Aorta (tissue), 5 donors: ENCODE measurements around the gene APH1B. TPM values are rescaled to one million over a fixed set of nuclear protein-coding genes. Genes with fewer than 3 reads are reported as not detected.

Experiments used
- ATAC-seq: fragments of 200-7000 bp; cut with Tn5 transposase; one replicate; pipeline ENCODE4 v1.9.1; 2022; ENCODE audit warnings: moderate library complexity; ENCODE audit not compliant: low FRiP score
- DNase-seq, 2 donors: peaks; one replicate each; pipeline ENCODE4 v3.0.0-alpha.2; 2020
- H3K27ac ChIP-seq, 2 donors: one replicate each; pipeline ENCODE4 v1.5.1; 2013; ENCODE audit warnings: low read length in 2 of 2, mild to moderate bottlenecking in 2 of 2, moderate library complexity in 2 of 2, control low read depth in 1 of 2, inconsistent platforms in 1 of 2, low read depth in 1 of 2
- H3K27me3 ChIP-seq, 2 donors: one replicate each; pipeline ENCODE4 v1.6.1; 2013; ENCODE audit warnings: control low read depth in 1 of 2, low read length in 1 of 2, mild to moderate bottlenecking in 1 of 2, moderate library complexity in 1 of 2; ENCODE audit not compliant: insufficient read depth in 2 of 2, control insufficient read depth in 1 of 2
- H3K36me3 ChIP-seq, 2 donors: one replicate each; pipeline ENCODE4 v1.6.1; 2013; ENCODE audit warnings: control low read depth in 1 of 2, low read length in 1 of 2, mild to moderate bottlenecking in 1 of 2; ENCODE audit not compliant: insufficient read depth in 2 of 2, control insufficient read depth in 1 of 2
- H3K4me1 ChIP-seq, 2 donors: one replicate each; pipeline ENCODE4 v1.6.1; 2013; ENCODE audit warnings: low read length in 2 of 2, control low read depth in 1 of 2, mild to moderate bottlenecking in 1 of 2, moderate library complexity in 1 of 2; ENCODE audit not compliant: insufficient read depth in 2 of 2, control insufficient read depth in 1 of 2
- H3K4me3 ChIP-seq, 2 donors: one replicate each; pipeline ENCODE4 v1.5.1; 2013; ENCODE audit warnings: low read length in 2 of 2, control low read depth in 1 of 2, mild to moderate bottlenecking in 1 of 2
- H3K9me3 ChIP-seq: one replicate; pipeline ENCODE4 v1.6.1; 2013; ENCODE audit warnings: mild to moderate bottlenecking, low read length; ENCODE audit not compliant: control insufficient read depth
- WGBS, 2 donors: extraction: QIAGEN DNeasy Blood & Tissue Kit; methylation state at CpG; one replicate each; pipeline ENCODE4 v1.1.7; 2013; 5-methylcytosine and 5-hydroxymethylcytosine counted together
- intact Hi-C, 2 donors: fragments of 100-400 bp; cut with DNase I; formaldehyde crosslinking; loops; one replicate each; pipeline versions ENCODE4 v1.14.2 to v1.15.0; 2022
- polyA plus RNA-seq, 2 donors: library from polyadenylated mRNA; stranded (reverse); fragments of 200-250 nt; gene quantifications; one replicate each; pipeline ENCODE4 v1.2.3, GENCODE V29; 2013
- total RNA-seq, 2 donors: library from RNA; stranded (reverse); fragmentation: NEBNext Ultra II Directional; extraction: Animal tissue kit (Norgen Biotek cat#: 25700); gene quantifications; one replicate each; pipeline ENCODE4 v1.2.1, GENCODE V29; 2021
- donor health status: healthy with polysubstance abuse.
- donor health status: Bipolar disorder and iron deficiency.
- donor health status: DM: no; HTN: no; CAD: no.
- donor health status: DM: no; HTN: no; CAD: no.
- donor health status: DM: yes; HTN: yes; CAD: no.

APH1B gene
- total and polyA plus RNA-seq, 4 donors: 3.0 to 28.4 (median 18.8) TPM

DNA sequence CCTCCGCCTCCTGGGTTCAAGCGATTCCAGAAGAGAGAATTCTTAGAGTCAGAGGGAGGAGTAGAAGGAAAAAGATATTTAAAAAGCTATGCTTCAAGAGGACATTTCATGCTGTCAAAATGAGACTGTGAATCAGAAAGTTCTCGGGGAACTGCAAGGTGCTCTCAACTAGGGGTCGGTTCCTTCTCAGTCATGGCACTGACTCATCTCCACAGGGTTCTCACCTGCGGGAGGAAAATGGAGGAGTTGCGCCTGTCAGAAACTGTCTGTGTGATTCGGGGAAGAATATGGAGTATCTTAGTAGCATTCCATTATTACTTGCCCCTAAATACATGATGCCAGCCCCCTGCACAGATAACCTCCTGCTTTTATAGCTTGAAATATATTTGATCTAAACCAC lies 47.4 kb downstream of the APH1B start:
- Histone ChIP-seq H3K4me1 (no peaks in the 10 kb centered on the region), H3K27ac (no peak overlapping the region), H3K9me3 (no peaks in the 10 kb centered on the region), H3K36me3 (no peaks in the 10 kb centered on the region), H3K27me3 (peaks cover 0 to 1% of the 10 kb centered on the region in 2 donors), H3K4me3 (no peak overlapping the region)
- ATAC-seq: no peak
- 93 to 94% methylated on average over 7 of the region's 7 CpGs for WGBS, 2 donors
- no peak for DNase-seq
- intact Hi-C loops: no loop called here

DNA sequence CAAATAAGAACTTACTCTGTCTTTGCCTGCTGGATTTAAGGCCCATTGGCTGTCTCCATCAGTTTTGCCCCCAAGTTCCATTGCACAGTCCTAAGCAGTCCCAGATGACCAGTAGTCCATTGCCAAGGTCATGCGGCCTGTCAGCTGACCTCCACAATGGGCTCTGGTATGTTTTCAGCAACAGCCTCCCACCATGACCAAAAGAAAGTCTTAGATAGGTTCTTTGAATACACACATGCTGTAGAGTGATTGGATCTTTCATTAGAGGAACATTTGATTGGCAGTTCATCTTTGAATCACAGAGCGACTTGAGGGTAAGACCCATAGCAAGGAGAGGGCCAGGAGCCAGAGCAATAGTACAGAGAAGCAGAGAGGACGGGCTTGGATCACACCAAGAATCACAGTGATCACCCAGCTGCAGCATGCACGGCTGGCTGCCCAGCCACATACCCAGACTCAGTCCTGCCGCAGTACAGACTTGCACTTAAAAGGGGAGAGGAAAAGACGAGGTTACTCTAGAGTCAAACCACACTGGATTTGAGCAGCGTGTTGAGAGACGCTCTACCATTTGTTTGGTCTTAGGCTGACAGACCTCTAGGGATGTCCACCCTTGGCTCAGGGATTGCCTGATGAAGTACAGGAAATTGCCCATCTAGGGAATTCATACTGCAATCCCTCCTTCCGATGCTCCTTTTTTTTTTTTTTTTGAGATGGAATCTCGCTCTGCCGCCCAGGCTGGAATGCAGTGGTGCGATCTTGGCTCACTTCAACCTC lies 50.4 kb downstream of the APH1B start:
- intact Hi-C loops: no loop called here
- Histone ChIP-seq H3K4me3 (no peak overlapping the region), H3K4me1 (no peaks in the 10 kb centered on the region), H3K27ac (no peak overlapping the region), H3K9me3 (no peaks in the 10 kb centered on the region), H3K36me3 (no peaks in the 10 kb centered on the region), H3K27me3 (no peaks in the 10 kb centered on the region)
- peak; percentile 21 for ATAC-seq
- no peak for DNase-seq
- 69 to 78% methylated on average over 12 of the region's 12 CpGs for WGBS, 2 donors

DNA sequence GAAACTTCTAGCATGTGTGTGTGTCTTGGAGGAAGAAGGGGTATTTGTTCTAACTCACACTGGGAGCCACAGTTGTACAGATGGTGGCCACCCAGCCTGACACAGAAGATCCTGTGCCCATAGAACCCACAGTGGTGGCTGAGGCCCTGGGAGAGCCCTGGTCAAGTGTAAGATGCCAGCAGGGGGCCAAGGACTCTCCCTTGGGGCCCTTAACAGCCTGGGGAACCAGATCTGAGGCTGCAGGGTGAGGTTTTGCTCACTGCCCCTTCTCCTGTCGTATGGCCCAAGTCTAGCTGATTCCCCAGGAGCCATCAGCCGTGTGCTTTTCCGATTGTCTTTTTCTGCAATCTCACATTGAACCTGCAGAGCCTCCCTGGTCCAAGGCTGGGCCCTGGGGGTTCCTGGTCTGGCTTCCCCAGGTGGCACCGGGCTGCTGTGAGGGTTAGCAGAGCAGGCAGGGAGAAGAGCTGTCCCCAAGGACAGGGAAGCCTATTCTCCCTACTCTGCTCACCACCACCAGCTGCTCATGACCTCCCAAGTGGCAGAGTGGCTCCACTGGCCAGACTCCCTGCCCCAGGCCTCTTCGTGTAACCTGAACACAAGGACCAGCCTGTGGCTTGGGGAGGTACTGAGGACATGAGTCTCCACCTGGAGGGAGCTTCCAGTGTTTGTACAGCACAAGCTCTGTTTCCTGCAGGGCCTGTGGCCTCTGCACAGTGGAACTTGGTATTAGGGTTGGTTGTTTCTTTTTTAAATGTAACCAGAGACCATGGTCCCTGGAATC lies 52.4 kb downstream of the APH1B start:
- intact Hi-C loops: no loop called here
- DNase-seq (no peak), ATAC-seq (no peak)
- Histone ChIP-seq H3K36me3 (no peaks in the 10 kb centered on the region), H3K4me1 (no peaks in the 10 kb centered on the region), H3K9me3 (no peaks in the 10 kb centered on the region), H3K27me3 (no peaks in the 10 kb centered on the region), H3K4me3 (no peak overlapping the region), H3K27ac (no peak overlapping the region)
- whole genome bisulfite sequencing, 2 donors: 96% methylated on average over 5 of the region's 5 CpGs

DNA sequence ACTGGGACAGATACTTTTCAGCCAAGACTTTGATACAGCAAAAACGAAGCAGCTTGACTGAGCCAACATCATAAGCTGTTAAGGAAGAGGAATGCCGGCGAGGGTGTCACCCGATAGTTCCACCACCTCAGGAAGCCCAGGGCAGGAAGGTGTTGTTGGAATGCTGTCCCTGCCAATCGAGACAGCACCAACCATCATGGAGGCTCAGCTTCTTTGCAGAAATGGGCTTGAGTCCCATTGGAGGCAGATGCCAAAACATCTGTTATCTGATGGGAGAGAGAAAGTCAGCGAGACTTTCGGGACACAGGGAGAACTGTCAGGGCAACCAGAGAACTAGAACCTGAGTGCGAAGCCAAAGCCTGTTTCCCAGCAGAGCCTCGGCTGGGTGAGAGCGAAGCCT lies 53.5 kb downstream of the APH1B start:
- Histone ChIP-seq H3K4me3 (no peak overlapping the region), H3K9me3 (no peaks in the 10 kb centered on the region), H3K4me1 (no peaks in the 10 kb centered on the region), H3K27me3 (no peaks in the 10 kb centered on the region), H3K36me3 (no peaks in the 10 kb centered on the region), H3K27ac (no peak overlapping the region)
- no peak for DNase-seq
- ATAC-seq: no peak
- WGBS, 2 donors: 63 to 67% methylated on average over 10 of the region's 10 CpGs
- intact Hi-C loops: no loop called here

DNA sequence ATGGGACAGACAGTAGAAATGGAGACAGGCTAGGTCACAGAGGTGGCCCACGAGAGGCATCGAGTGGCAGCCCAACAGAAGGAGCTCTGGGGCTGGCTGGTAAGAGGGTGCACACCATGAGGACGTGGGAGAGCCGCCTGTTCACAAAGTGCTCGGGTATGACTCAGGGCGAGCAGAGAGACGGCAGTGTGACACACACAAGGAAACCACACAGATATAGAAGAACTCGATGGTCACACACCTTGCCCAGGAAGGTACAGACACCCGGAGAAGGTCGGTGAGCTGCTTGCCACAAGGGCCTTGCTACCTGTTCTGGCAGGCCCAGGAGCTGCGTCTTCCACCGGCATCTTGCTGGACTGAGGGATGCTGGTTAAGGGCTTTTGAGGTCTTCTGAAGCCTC lies 54.1 kb downstream of the APH1B start:
- Histone ChIP-seq H3K4me3 (no peak overlapping the region), H3K27me3 (no peaks in the 10 kb centered on the region), H3K27ac (no peak overlapping the region), H3K4me1 (no peaks in the 10 kb centered on the region), H3K9me3 (no peaks in the 10 kb centered on the region), H3K36me3 (no peaks in the 10 kb centered on the region)
- intact Hi-C loops: no loop called here
- WGBS, 2 donors: 94 to 95% methylated on average over 12 of the region's 12 CpGs
- DNase-seq: no peak
- ATAC-seq: no peak

DNA sequence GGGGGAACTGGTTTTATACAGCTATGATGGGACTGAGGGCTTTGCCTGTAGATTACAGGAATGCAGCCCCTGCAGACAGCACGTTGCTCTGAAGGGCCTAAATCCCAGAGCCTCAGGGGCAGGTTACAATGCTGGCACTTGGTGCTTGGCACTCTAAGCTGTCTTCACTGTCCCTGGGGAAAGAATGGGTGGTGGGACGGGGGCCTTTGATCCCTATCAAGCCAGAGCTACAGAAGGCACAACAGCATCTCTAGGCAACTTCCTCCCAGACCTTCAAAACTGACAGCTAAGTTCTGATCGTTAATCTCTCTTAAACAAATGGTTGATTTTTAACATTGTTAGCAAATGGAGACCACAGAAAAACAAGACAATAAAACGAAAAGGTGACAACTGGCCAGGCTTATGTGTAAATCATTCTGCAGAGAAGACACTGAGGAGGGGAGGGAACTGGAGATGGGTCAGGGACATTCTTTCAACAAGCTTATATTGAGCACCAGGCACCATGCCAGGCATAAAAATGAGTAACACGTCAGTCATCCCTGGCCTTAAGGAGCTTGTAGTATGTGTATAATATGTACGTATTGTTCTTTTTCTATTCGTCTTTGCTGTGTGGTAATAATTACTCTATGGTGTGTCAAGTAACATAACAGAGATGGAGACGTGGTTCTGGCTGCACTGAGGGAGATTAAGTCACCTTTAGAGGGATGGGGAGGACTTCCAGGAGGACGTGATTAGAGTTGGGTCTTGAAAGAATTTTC lies 55.1 kb downstream of the APH1B start:
- intact Hi-C loops: no loop called here
- H3K4me1 ChIP-seq: no peaks in the 10 kb centered on the region
- ATAC-seq: no peak

DNA sequence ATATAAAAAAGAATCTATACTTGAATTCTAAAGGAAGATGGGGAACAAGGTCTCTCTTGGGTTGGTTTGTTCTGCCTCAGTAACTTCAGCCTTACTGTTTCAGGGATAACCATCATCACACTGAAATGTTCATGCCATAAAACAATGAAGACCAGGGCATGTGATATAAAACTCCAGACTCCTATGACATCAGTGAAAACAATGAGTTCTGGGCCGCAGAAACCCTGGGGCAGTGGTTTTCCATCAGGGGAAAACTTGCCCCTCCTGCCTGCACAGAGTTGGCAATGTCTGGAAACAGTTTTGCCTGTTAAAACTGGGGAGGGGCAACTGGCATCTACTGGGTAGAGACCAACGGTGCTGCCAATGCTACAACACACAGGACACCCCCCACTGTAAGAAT lies 57.4 kb downstream of the APH1B start:
- Histone ChIP-seq H3K4me3 (no peak overlapping the region), H3K36me3 (no peaks in the 10 kb centered on the region), H3K27ac (no peak overlapping the region), H3K27me3 (no peaks in the 10 kb centered on the region), H3K9me3 (no peaks in the 10 kb centered on the region), H3K4me1 (no peaks in the 10 kb centered on the region)
- 85 to 92% methylated on average over 2 of the region's 2 CpGs for WGBS, 2 donors
- no peak for DNase-seq
- intact Hi-C loops: no loop called here
- ATAC-seq: no peak

More for the DNA sequence above, 55.1 kb downstream of the APH1B start:
- Histone ChIP-seq H3K27ac (no peak overlapping the region), H3K4me3 (no peak overlapping the region), H3K9me3 (no peaks in the 10 kb centered on the region), H3K36me3 (no peaks in the 10 kb centered on the region), H3K27me3 (no peaks in the 10 kb centered on the region)
- 70 to 71% methylated on average over 9 of the region's 9 CpGs for WGBS, 2 donors
- no peak for DNase-seq

DNA sequence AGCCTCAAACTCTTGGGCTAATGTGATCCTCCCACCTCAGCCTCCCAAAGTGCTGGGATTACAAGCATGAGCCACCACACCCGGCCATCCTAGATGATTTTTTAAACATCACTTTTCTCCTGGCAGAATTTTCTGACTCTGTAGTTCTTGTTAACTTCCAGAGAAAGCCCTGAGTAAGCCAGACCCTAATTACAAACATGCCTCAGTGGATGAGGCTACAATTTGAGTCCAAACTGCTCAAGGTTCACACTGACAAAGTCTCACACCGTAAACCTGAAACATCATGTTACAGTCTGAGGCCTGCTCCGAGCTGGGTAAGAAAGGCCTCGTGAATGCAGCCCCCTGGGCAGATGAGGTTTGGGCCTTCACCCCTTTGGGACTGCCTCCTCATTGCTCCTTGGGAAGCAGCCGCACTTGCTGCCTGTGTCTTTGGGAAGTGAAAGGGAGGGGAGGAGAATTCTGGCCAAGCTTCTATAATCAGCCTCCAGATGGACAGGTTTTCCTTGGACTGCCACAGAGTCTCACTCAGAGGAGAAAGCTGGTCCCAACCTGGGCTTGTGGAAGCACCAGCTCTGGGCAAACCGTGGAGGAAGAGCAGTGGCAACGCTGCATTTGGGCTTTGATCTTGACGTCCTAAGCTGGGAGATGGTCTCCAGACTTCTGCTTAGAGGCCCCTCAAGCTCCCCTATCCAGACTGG lies 58.3 kb downstream of the APH1B start:
- intact Hi-C loops: no loop called here
- H3K36me3 ChIP-seq: no peaks in the 10 kb centered on the region
- DNase-seq (no peak), ATAC-seq (no peak)
- no peaks in the 10 kb centered on the region for H3K27me3 ChIP-seq
- 73 to 80% methylated on average over 8 of the region's 8 CpGs for WGBS, 2 donors
- no peak overlapping the region for H3K4me3 ChIP-seq
- no peaks in the 10 kb centered on the region for H3K4me1 ChIP-seq
- H3K9me3 ChIP-seq: no peaks in the 10 kb centered on the region
- H3K27ac ChIP-seq: no peak overlapping the region
